Vagina (tissue), 2 donors: Measurements from ENCODE around the gene HJV. TPM values are rescaled to one million over a fixed set of nuclear protein-coding genes. Genes with fewer than 3 reads are reported as not detected.
"Not testable (repeated sequence)": the region's sequence is repeated elsewhere in the genome, so short reads cannot be mapped to it uniquely, and the experiment has no call there.

ENCODE experiments used
- DNase-seq, 2 donors: peaks; one replicate each; pipeline ENCODE4 v3.0.0-alpha.2; 2017; ENCODE audit errors: extremely low spot score in 2 of 2
- H3K27ac ChIP-seq: fragments of 200-600 bp; sonication (generic); one replicate; pipeline ENCODE4 v1.5.1; 2019
- H3K27me3 ChIP-seq: fragments of 200-600 bp; sonication (generic); one replicate; pipeline ENCODE4 v1.5.1; 2019
- H3K36me3 ChIP-seq, 2 donors: fragments of 200-600 bp; sonication (generic); one replicate each; pipeline ENCODE4 v1.5.1; 2017 to 2019
- H3K4me1 ChIP-seq: fragments of 200-600 bp; sonication (generic); one replicate; pipeline ENCODE4 v1.5.1; 2019
- H3K4me3 ChIP-seq, 2 donors: fragments of 200-600 bp; sonication (generic); 1 replicate in 1 of 2; 2 replicates in 1 of 2; pipeline ENCODE4 v1.5.1; 2016 to 2019
- H3K9me3 ChIP-seq: fragments of 200-600 bp; sonication (generic); one replicate; pipeline ENCODE4 v1.5.1; 2019
- POLR2A ChIP-seq, 2 donors: fragments of 450-650 bp; IDR thresholded peaks; one replicate each; pipeline ENCODE4 v1.6.1; 2017; ENCODE audit warnings: antibody characterized with exemption in 2 of 2, mild to moderate bottlenecking in 2 of 2, moderate library complexity in 2 of 2
- POLR2AphosphoS5 ChIP-seq, 2 donors: sonication (generic); formaldehyde crosslinking; IDR thresholded peaks; one replicate each; pipeline ENCODE4 v1.9.0; 2017; ENCODE audit warnings: antibody characterized with exemption in 2 of 2, mild to moderate bottlenecking in 2 of 2, low read depth in 1 of 2; ENCODE audit not compliant: insufficient read depth in 1 of 2
- intact Hi-C: fragments of 100-400 bp; cut with DNase I; formaldehyde crosslinking; loops from one replicate; pipeline ENCODE4 v1.15.1; 2023
- total RNA-seq: library from RNA; depleted of rRNA; stranded (reverse); fragments of >200 nt; gene quantifications from one replicate; pipeline ENCODE4 v1.2.3, GENCODE V29; 2016
- TF ChIP-seq, protein P1 (sequence below), 3 experiments: fragments of 450-650 bp in 2 of 3; fragments of 200-600 bp in 1 of 3; sonication (generic) in 1 of 3; IDR thresholded peaks; one replicate each; pipeline ENCODE4 v1.5.1; 2017 to 2019; ENCODE audit warnings: antibody characterized with exemption in 3 of 3, mild to moderate bottlenecking in 2 of 3, moderate library complexity in 2 of 3

Gene HJV, protein sequence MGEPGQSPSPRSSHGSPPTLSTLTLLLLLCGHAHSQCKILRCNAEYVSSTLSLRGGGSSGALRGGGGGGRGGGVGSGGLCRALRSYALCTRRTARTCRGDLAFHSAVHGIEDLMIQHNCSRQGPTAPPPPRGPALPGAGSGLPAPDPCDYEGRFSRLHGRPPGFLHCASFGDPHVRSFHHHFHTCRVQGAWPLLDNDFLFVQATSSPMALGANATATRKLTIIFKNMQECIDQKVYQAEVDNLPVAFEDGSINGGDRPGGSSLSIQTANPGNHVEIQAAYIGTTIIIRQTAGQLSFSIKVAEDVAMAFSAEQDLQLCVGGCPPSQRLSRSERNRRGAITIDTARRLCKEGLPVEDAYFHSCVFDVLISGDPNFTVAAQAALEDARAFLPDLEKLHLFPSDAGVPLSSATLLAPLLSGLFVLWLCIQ
- not detected for total RNA-seq

DNA sequence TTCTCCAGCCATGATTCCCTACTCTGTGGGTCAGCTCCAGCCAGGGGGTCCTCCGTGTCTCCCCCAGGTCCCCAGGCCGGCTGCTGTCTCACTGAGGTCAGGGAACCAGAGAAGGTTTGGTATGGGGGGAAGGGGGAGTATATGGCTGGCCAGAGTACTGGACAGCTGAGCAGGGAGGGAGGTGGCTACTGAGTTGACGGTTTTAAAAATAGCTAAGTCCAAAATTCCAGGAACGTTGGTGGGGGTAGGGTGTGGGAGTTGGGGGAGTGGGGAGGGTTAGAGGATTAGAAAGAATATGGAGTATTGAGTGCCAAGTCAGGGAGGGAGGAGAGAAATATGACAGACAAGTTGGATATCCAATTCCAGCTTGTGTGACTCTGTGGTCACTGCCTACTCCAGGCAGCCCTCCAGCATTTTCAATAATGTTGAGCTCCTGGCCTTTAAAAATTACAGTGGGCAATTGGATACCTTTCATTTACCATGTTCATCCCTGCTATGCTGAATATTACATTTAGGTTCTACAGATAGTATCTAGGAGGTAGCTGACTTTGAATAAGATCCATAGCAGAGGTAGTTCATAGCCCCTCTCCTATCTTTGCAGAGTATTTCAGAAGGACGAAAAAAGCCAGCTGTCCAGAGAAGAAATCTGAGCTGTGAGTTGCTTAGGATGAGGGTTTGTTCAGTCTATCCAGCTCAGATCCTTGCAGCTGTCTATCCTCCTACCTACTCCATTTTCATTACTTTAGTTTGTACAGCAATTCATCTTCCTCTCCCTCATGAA is at the start of gene HJV:
HJV (minus strand) TSS at position 114 of the 781 bp plus-strand sequence. CDS start 1,504 bp downstream, outside the sequence.
- Histone ChIP-seq H3K9me3 (no peaks in the 10 kb centered on the region), H3K27ac (no peak within 1 kb of the TSS), H3K4me1 (peaks cover 10% of the 10 kb centered on the region), H3K36me3 (no peaks in the 10 kb centered on the region), H3K4me3 (no peak within 1 kb of the TSS), H3K27me3 (no peaks in the 10 kb centered on the region)
- intact Hi-C loops = loop anchor here (5.0 kb wide), 1 partner anchor 185 kb away; no protein-coding TSS in a partner anchor
- no peak for DNase-seq
- TF ChIP-seq, protein P1, sequence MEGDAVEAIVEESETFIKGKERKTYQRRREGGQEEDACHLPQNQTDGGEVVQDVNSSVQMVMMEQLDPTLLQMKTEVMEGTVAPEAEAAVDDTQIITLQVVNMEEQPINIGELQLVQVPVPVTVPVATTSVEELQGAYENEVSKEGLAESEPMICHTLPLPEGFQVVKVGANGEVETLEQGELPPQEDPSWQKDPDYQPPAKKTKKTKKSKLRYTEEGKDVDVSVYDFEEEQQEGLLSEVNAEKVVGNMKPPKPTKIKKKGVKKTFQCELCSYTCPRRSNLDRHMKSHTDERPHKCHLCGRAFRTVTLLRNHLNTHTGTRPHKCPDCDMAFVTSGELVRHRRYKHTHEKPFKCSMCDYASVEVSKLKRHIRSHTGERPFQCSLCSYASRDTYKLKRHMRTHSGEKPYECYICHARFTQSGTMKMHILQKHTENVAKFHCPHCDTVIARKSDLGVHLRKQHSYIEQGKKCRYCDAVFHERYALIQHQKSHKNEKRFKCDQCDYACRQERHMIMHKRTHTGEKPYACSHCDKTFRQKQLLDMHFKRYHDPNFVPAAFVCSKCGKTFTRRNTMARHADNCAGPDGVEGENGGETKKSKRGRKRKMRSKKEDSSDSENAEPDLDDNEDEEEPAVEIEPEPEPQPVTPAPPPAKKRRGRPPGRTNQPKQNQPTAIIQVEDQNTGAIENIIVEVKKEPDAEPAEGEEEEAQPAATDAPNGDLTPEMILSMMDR (IDR thresholded peaks at IDR 0.05) = no peak
- TF ChIP-seq POLR2A (IDR thresholded peaks at IDR 0.05) = no peak
- TF ChIP-seq POLR2AphosphoS5 (IDR thresholded peaks at IDR 0.05; ENCODE audit: insufficient read depth in 1 of 2, low read depth in 1 of 2) = no peak

DNA sequence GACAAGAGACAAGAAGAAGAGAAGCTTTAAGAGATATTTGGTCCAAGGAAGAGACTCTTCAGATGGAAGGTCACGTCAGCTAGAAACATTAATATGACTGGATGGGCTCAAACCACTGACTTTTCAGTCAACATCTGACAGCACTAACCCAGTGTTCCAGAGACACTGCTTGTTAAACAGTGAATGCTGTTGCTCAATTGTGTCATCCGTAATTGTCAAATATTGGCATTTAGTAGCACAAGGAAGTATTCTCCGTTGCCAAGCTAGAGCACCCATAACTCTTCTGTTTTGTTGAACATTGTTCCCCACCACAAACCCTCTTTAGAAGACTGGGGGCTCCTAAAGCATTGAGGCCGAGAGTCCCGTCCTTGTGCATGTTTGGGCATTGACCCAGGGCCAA is 37.6 kb upstream of the HJV start:
- H3K27ac ChIP-seq, H3K9me3 ChIP-seq, H3K4me1 ChIP-seq, DNase-seq, H3K27me3 ChIP-seq, intact Hi-C loops, H3K4me3 ChIP-seq, H3K36me3 ChIP-seq: not testable (repeated sequence)

DNA sequence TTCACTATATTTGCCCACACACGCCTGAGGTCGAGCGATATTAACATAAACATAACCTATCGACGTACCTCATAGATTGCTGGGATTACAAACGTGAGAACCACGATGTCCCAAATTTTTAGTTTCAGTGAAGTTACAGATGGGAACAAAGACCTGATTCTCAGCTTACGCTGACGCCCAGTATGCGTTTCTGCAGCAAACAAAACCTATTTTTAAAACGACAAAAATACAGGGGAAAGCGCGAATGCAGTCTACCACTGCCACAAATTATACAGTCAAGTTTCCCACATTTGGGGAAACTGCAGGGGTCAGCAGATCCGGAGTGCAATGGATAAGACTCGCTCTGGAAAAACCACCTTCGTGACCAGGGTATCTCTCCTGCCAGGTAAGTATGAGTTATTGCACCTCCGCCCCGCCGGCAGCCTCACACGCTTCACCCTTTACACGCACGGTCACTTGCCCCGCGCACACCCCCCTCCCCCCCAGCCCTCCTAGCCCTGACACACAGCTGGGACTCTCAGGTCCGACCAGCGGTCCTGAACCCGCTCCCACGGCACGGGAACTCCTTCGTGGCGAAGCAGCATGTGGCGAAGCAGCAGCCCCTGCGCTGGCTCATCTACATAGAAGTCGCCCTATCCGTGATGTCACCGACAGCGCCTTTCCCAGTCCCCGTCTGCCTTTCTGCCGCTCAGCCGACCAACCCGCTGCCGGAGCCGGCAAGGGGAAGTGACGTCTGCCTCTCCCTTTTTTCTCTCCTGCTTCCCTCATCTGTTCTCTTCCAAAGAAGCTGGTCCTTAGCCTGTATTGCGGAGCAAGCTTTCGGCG is 30.5 kb upstream of the HJV start:
- H3K27me3 ChIP-seq, H3K9me3 ChIP-seq, intact Hi-C loops, H3K36me3 ChIP-seq, H3K4me1 ChIP-seq: not testable (repeated sequence)
- Histone ChIP-seq H3K4me3 (peak overlapping the region; percentile 39 to 48), H3K27ac (peak overlapping the region; percentile 85)
- peak in 1 of 2 donors; percentile 92 for DNase-seq
- peak in 1 of 2 donors; percentile 53 for TF ChIP-seq POLR2AphosphoS5 (IDR thresholded peaks at IDR 0.05; ENCODE audit: insufficient read depth in 1 of 2, low read depth in 1 of 2)

DNA sequence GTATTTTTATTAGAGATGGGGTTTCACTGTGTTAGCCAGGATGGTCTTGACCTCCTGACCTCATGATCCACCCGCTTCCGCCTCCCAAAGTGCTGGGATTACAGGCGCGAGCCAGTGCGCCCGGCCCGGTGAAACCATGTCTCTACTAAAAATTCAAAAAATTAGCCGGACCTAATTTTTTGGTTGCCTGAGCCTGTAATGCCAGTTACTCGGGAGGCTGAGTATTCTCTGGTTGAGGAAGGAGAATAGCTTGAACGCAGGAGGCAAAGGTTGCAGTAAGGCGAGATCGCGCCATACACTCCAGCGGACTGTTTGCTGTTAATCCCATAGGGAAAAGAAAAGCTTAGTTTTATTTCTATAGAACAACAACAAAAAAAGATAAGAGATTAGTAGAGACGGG is 29.9 kb upstream of the HJV start:
- TF ChIP-seq POLR2A (IDR thresholded peaks at IDR 0.05) = no peak
- TF ChIP-seq, protein P1 (IDR thresholded peaks at IDR 0.05) = no peak
- TF ChIP-seq POLR2AphosphoS5 (IDR thresholded peaks at IDR 0.05; ENCODE audit: insufficient read depth in 1 of 2, low read depth in 1 of 2) = no peak
- Histone ChIP-seq H3K4me3 (peak overlapping the region; percentile 39 to 48), H3K9me3 (no peaks in the 10 kb centered on the region), H3K27me3 (no peaks in the 10 kb centered on the region), H3K4me1 (no peaks in the 10 kb centered on the region), H3K27ac (peak overlapping the region; percentile 85), H3K36me3 (no peaks in the 10 kb centered on the region)
- DNase-seq = no peak
- intact Hi-C loops = no loop called here

DNA sequence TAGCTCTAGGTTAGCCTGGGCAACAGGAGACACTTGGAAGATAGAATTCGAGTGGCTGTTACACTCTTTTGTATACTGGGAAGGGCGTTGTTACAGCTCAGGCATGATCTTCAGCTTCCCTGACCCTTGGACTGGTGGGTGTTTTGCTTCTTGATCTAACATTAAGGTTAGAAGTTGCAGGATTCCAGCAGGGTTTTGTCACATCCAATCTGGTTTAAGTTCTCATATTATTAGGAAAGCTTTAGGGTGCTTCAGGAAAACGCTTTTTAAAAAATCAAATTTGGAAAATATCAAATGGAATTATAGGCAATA is 29.1 kb upstream of the HJV start:
- intact Hi-C loops, H3K36me3 ChIP-seq, H3K4me3 ChIP-seq, H3K4me1 ChIP-seq, H3K27me3 ChIP-seq, H3K9me3 ChIP-seq, H3K27ac ChIP-seq, DNase-seq: not testable (repeated sequence)

DNA sequence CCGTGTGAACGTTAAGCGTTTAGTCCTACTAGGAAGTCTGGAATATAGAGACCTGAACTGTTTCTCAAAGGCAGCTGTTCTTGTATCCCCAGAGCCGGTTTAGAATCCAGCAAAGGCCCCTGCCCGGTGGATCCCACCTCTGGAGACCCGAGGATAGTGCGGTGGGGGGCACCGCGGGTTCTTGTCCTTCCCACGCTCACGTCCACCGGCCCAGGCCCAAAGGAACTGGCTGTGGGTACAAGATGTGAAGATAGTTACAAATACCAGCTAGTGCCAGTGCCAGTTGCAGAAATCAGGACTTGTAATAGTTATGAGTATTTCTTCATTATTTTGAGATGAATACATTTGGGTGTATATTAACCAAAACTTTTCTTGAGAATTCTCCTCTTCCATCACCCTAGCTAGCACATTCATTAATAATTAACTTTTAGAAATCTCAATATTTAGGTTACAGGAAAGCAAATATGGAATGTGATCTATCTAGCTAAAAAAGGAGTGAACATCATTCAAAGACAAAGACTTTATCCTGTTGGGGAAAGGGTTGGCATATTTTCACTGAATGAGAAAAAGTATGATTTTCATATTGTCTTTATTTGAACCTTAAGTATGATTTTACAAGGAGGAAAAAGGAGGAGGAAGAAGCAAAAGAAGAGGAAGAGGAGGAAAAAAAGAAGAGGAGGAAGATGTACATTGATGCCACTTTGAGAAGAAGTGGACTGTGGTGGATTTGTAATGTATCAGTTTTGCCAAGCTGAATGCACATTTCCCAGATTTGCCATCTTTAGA is 28.5 kb upstream of the HJV start:
- H3K4me3 ChIP-seq, H3K36me3 ChIP-seq, H3K9me3 ChIP-seq, H3K4me1 ChIP-seq, DNase-seq, intact Hi-C loops, H3K27me3 ChIP-seq, H3K27ac ChIP-seq: not testable (repeated sequence)
